GM23338 (cell line): ENCODE measurements around the gene RPL21. TPM values are rescaled to one million over a fixed set of nuclear protein-coding genes. Genes with fewer than 3 reads are reported as not detected.

Experiments used
- ATAC-seq: fragments of 200-7000 bp; cut with Tn5 transposase; 3 replicates; pipeline ENCODE4 v1.9.1; 2020
- DNase-seq: peaks from one replicate; pipeline ENCODE4 v3.0.0-alpha.2; 2015; ENCODE audit warnings: low spot score
- H2AFZ ChIP-seq: fragments of 200-600 bp; sonication (generic); 2 replicates; pipeline ENCODE4 v1.8.0; 2016; ENCODE audit warnings: antibody characterized with exemption, mild to moderate bottlenecking, moderate library complexity
- H3F3A ChIP-seq: fragments of 200-600 bp; sonication (generic); replicated peaks from 2 replicates; pipeline ENCODE4 v1.8.0; 2017; ENCODE audit warnings: antibody characterized with exemption, mixed run types, low read depth
- H3K27ac ChIP-seq: fragments of 200-600 bp; sonication (generic); 2 replicates; pipeline ENCODE4 v1.6.1; 2016; ENCODE audit warnings: low read depth
- H3K27me3 ChIP-seq: fragments of 200-600 bp; sonication (generic); 2 replicates; pipeline ENCODE4 v1.8.0; 2016; ENCODE audit warnings: mild to moderate bottlenecking, mixed run types, moderate library complexity; ENCODE audit not compliant: insufficient read depth
- H3K36me3 ChIP-seq: fragments of 200-600 bp; sonication (generic); 2 replicates; pipeline ENCODE4 v1.8.0; 2016; ENCODE audit warnings: mild to moderate bottlenecking; ENCODE audit not compliant: insufficient read depth
- H3K4me1 ChIP-seq: fragments of 200-600 bp; sonication (generic); 2 replicates; pipeline ENCODE4 v1.8.0; 2016; ENCODE audit warnings: mild to moderate bottlenecking, moderate library complexity; ENCODE audit not compliant: insufficient read depth
- H3K4me2 ChIP-seq: fragments of 200-600 bp; sonication (generic); 2 replicates; pipeline ENCODE4 v1.7.1; 2017; ENCODE audit warnings: mixed run types
- H3K4me3 ChIP-seq: fragments of 200-600 bp; sonication (generic); 2 replicates; pipeline ENCODE4 v1.6.1; 2016; ENCODE audit warnings: mixed run types
- H3K79me2 ChIP-seq: fragments of 200-600 bp; sonication (generic); replicated peaks from 2 replicates; pipeline ENCODE4 v1.8.0; 2017; ENCODE audit warnings: mild to moderate bottlenecking; ENCODE audit not compliant: insufficient read depth
- H3K9me2 ChIP-seq: fragments of 200-600 bp; sonication (generic); 2 replicates; pipeline ENCODE4 v1.8.0; 2017; ENCODE audit not compliant: insufficient read depth
- H4K20me1 ChIP-seq: fragments of 200-600 bp; sonication (generic); replicated peaks from 2 replicates; pipeline ENCODE4 v1.8.0; 2017; ENCODE audit warnings: mild to moderate bottlenecking; ENCODE audit not compliant: insufficient read depth
- H3K27ac Mint-ChIP-seq: 2 replicates; pipeline ENCODE4 v1.8.0; 2020; ENCODE audit warnings: inconsistent platforms, mild to moderate bottlenecking, moderate library complexity, mixed read lengths
- H3K27me3 Mint-ChIP-seq: 3 replicates; pipeline ENCODE4 v1.8.0; 2022; ENCODE audit warnings: low read depth, mild to moderate bottlenecking, moderate library complexity, mixed read lengths, inconsistent platforms; ENCODE audit not compliant: insufficient read depth, poor library complexity
- H3K36me3 Mint-ChIP-seq: 3 replicates; pipeline ENCODE4 v1.8.0; 2021; ENCODE audit warnings: low read depth, mild to moderate bottlenecking, inconsistent platforms, moderate library complexity, mixed read lengths
- H3K4me1 Mint-ChIP-seq: 3 replicates; pipeline ENCODE4 v1.8.0; 2020; ENCODE audit warnings: mild to moderate bottlenecking, inconsistent platforms, mixed read lengths
- H3K4me3 Mint-ChIP-seq: 3 replicates; pipeline ENCODE4 v1.8.0; 2021; ENCODE audit warnings: moderate library complexity, mild to moderate bottlenecking, inconsistent platforms, mixed read lengths
- H3K9me3 Mint-ChIP-seq: 3 replicates; pipeline ENCODE4 v1.8.0; 2020; ENCODE audit warnings: moderate library complexity, mild to moderate bottlenecking, inconsistent platforms, mixed read lengths
- EZH2 ChIP-seq: fragments of 200-600 bp; sonication (generic); IDR thresholded peaks from one replicate; pipeline ENCODE4 v1.8.0; 2017; ENCODE audit warnings: antibody characterized with exemption, mild to moderate bottlenecking, low read depth; ENCODE audit not compliant: unreplicated experiment
- EZH2phosphoT487 ChIP-seq: fragments of 200-600 bp; sonication (generic); IDR thresholded peaks from one replicate; pipeline ENCODE4 v1.8.1; 2018; ENCODE audit warnings: antibody characterized with exemption; ENCODE audit not compliant: unreplicated experiment
- JUNB ChIP-seq: IDR thresholded peaks from one replicate; pipeline ENCODE4 v1.6.1; 2016; ENCODE audit warnings: antibody characterized with exemption; ENCODE audit not compliant: unreplicated experiment
- POLR2AphosphoS5 ChIP-seq: IDR thresholded peaks from 2 replicates; pipeline ENCODE4 v1.6.1; 2016; ENCODE audit warnings: antibody characterized with exemption, low read depth
- ZNF331 ChIP-seq: fragments of 250-450 bp; sonication (Bioruptor Pico); IDR thresholded peaks from 2 replicates; pipeline ENCODE4 v1.5.0; 2020; ENCODE audit warnings: low read depth, mild to moderate bottlenecking, moderate library complexity
- polyA plus RNA-seq: library from polyadenylated mRNA; unstranded; fragments of >200 nt; fragmentation: Nextera tagmentation; extraction: Ambion mirVana; gene quantifications from 2 replicates; pipeline ENCODE4 v1.2.1, GENCODE V29; 2016
- total RNA-seq: library from RNA; depleted of rRNA; stranded (reverse); fragments of >200 nt; shearing (Covaris generic); gene quantifications from 2 replicates; pipeline ENCODE4 v1.2.3, GENCODE V29; 2014
- TF ChIP-seq, protein P1 (sequence below): IDR thresholded peaks from one replicate; pipeline ENCODE4 v1.6.1; 2018; ENCODE audit warnings: antibody characterized with exemption; ENCODE audit not compliant: unreplicated experiment
- TF ChIP-seq, protein P2 (sequence below), 2 experiments: fragments of 200-600 bp in 1 of 2; sonication (generic) in 1 of 2; conservative IDR thresholded peaks; 2 replicates each; pipeline versions ENCODE4 v1.5.1 to v1.6.1; 2016 to 2017; ENCODE audit warnings: antibody characterized with exemption in 2 of 2, low read depth in 2 of 2, mild to moderate bottlenecking in 2 of 2, moderate library complexity in 1 of 2
- TF ChIP-seq, protein P3 (sequence below): IDR thresholded peaks from 2 replicates; pipeline ENCODE4 v1.6.1; 2016; ENCODE audit warnings: antibody characterized with exemption

The RPL21 gene
- total and polyA plus RNA-seq, 2 experiments from 2014 or later, result 1,037 to 1,343 TPM

DNA sequence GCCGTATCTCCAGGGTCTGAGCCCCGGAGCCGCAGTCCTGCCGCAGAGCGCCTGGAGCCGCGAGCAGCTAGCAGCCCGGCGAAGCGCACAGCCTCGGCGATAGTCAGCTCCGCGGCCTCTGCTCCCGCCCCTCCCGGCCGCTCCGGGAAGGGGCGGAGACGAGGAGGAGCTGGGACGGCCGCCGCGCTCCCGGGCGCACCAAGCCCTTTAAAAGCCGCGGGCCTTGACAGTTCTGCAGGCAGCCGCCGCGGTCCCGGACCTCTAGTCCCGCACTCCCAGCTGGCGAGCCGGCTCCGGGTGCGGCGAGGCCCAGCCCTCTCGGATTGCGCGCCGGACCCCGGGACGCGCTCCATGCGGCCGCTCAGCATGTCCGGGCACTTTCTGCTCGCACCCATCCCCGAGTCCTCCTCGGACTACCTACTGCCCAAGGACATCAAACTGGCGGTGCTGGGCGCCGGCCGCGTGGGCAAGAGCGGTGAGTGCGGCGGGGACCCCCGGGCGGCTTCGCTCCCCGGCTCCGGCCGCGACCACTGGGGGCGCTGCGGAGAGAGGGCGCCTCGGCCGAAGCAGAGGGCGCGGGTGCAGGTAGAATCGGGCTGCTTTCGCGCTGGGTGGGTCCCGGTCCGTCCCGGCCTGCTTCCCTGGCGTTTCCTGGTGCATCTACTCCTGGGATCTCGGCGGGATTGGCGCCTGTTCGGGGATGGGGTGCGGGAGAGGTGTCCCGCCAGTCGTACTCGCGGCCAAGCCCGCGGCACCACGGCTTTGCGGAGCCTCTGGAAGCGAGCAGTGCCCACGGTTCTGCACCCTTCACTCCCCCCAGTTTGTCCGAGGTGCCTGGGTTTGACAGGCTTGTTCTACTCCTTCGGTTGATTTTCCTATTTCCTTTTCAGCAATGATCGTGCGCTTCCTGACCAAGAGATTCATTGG, 19.5 kb downstream of the RPL21 start, which contains the start of gene RASL11A:
TSS of gene RASL11A (plus strand) at position 237 of the 927 bp plus-strand sequence. CDS start at position 352, 115 bp downstream.
- Histone ChIP-seq H3K79me2 (no peaks in the 10 kb centered on the region), H3K4me1 (no peaks in the 10 kb centered on the region; the same call in none of the 2 replicates), H4K20me1 (no peaks in the 10 kb centered on the region), H3K27ac (no peak within 1 kb of the TSS), H3K4me2 (peak within 1 kb of the TSS; percentile 89), H3K9me2 (no peaks in the 10 kb centered on the region), H3K27me3 (peaks cover 29% of the 10 kb centered on the region), H2AFZ (peak within 1 kb of the TSS; percentile 100), H3K4me3 (peak within 1 kb of the TSS; percentile 86), H3K36me3 (no peaks in the 10 kb centered on the region), H3F3A (peaks cover 13% of the 10 kb centered on the region; the same call in 1 of the 2 replicates)
- H3K27me3 Mint-ChIP-seq, result peaks cover 22% of the 10 kb centered on the region
- DNase-seq (peak; percentile 95), ATAC-seq (peak; percentile 89)
- H3K36me3 Mint-ChIP-seq, result no peaks in the 10 kb centered on the region
- TF ChIP-seq JUNB (no peak), ZNF331 (CRISPR knock-in tag) (no peak), EZH2phosphoT487 (no peak), POLR2AphosphoS5 (peak; percentile 77)
- TF ChIP-seq, protein P1, sequence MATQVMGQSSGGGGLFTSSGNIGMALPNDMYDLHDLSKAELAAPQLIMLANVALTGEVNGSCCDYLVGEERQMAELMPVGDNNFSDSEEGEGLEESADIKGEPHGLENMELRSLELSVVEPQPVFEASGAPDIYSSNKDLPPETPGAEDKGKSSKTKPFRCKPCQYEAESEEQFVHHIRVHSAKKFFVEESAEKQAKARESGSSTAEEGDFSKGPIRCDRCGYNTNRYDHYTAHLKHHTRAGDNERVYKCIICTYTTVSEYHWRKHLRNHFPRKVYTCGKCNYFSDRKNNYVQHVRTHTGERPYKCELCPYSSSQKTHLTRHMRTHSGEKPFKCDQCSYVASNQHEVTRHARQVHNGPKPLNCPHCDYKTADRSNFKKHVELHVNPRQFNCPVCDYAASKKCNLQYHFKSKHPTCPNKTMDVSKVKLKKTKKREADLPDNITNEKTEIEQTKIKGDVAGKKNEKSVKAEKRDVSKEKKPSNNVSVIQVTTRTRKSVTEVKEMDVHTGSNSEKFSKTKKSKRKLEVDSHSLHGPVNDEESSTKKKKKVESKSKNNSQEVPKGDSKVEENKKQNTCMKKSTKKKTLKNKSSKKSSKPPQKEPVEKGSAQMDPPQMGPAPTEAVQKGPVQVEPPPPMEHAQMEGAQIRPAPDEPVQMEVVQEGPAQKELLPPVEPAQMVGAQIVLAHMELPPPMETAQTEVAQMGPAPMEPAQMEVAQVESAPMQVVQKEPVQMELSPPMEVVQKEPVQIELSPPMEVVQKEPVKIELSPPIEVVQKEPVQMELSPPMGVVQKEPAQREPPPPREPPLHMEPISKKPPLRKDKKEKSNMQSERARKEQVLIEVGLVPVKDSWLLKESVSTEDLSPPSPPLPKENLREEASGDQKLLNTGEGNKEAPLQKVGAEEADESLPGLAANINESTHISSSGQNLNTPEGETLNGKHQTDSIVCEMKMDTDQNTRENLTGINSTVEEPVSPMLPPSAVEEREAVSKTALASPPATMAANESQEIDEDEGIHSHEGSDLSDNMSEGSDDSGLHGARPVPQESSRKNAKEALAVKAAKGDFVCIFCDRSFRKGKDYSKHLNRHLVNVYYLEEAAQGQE, result no peak
- TF ChIP-seq, protein P2, sequence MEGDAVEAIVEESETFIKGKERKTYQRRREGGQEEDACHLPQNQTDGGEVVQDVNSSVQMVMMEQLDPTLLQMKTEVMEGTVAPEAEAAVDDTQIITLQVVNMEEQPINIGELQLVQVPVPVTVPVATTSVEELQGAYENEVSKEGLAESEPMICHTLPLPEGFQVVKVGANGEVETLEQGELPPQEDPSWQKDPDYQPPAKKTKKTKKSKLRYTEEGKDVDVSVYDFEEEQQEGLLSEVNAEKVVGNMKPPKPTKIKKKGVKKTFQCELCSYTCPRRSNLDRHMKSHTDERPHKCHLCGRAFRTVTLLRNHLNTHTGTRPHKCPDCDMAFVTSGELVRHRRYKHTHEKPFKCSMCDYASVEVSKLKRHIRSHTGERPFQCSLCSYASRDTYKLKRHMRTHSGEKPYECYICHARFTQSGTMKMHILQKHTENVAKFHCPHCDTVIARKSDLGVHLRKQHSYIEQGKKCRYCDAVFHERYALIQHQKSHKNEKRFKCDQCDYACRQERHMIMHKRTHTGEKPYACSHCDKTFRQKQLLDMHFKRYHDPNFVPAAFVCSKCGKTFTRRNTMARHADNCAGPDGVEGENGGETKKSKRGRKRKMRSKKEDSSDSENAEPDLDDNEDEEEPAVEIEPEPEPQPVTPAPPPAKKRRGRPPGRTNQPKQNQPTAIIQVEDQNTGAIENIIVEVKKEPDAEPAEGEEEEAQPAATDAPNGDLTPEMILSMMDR (conservative IDR thresholded peaks at IDR 0.05; ENCODE audit: low read depth in 2 of 2), result peak; percentile 77 to 79
- no peaks in the 10 kb centered on the region; the same call in 2 of the 3 replicates for H3K9me3 Mint-ChIP-seq
- peak within 1 kb of the TSS; percentile 90 for H3K4me3 Mint-ChIP-seq
- peak within 1 kb of the TSS; percentile 64; the same call in 1 of the 2 replicates for H3K27ac Mint-ChIP-seq
- peaks cover 17% of the 10 kb centered on the region for H3K4me1 Mint-ChIP-seq

GRCh38 chr13:27271570-27272096, 20.3 kb downstream of the RPL21 start:
- no peaks in the 10 kb centered on the region for H3K79me2 ChIP-seq
- peaks cover 15% of the 10 kb centered on the region for H3K4me1 Mint-ChIP-seq
- no peaks in the 10 kb centered on the region for H3K36me3 Mint-ChIP-seq
- no peaks in the 10 kb centered on the region for H3K36me3 ChIP-seq
- ATAC-seq (no peak), DNase-seq (no peak)
- no peaks in the 10 kb centered on the region for H3K9me2 ChIP-seq
- no peaks in the 10 kb centered on the region; the same call in 1 of the 2 replicates for H3K4me1 ChIP-seq
- H3K4me3 Mint-ChIP-seq, result peak overlapping the region; percentile 77
- no peak overlapping the region for H3K27ac Mint-ChIP-seq
- H3K4me3 ChIP-seq, result peak overlapping the region; percentile 86
- no peak overlapping the region for H3K27ac ChIP-seq
- peaks cover 22% of the 10 kb centered on the region for H3K27me3 Mint-ChIP-seq
- no peaks in the 10 kb centered on the region for H4K20me1 ChIP-seq
- H3F3A ChIP-seq, result peaks cover 13% of the 10 kb centered on the region; the same call in 1 of the 2 replicates
- peak overlapping the region; percentile 89 for H3K4me2 ChIP-seq
- H2AFZ ChIP-seq, result peak overlapping the region; percentile 100
- H3K9me3 Mint-ChIP-seq, result no peaks in the 10 kb centered on the region; the same call in 2 of the 3 replicates
- H3K27me3 ChIP-seq, result peaks cover 29% of the 10 kb centered on the region
- TF ChIP-seq EZH2 (no peak), EZH2phosphoT487 (no peak)
- TF ChIP-seq, protein P2 (conservative IDR thresholded peaks at IDR 0.05; ENCODE audit: low read depth in 2 of 2), result no peak
- TF ChIP-seq, protein P3, sequence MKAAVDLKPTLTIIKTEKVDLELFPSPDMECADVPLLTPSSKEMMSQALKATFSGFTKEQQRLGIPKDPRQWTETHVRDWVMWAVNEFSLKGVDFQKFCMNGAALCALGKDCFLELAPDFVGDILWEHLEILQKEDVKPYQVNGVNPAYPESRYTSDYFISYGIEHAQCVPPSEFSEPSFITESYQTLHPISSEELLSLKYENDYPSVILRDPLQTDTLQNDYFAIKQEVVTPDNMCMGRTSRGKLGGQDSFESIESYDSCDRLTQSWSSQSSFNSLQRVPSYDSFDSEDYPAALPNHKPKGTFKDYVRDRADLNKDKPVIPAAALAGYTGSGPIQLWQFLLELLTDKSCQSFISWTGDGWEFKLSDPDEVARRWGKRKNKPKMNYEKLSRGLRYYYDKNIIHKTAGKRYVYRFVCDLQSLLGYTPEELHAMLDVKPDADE, result no peak
